H1 (cell line): ENCODE results near the gene GRK5. TPM values are rescaled to one million over a fixed set of nuclear protein-coding genes. Genes with fewer than 3 reads are reported as not detected.

Experiments used
- CTCF ChIA-PET: fragments of 300-600 bp; sonication (Branson Sonifier 250); formaldehyde crosslinking; loops from one replicate; lab custom pipeline; 2021; ENCODE audit not compliant: partially characterized antibody; lab: Charles Lee
- POLR2A ChIA-PET: fragments of 300-600 bp; sonication (Branson Sonifier 250); formaldehyde crosslinking; loops from one replicate; lab custom pipeline; 2021; ENCODE audit warnings: inconsistent platforms; ENCODE audit not compliant: partially characterized antibody; lab: Charles Lee
- DNase-seq, 2 experiments: peaks; one replicate each; pipeline versions ENCODE4 v3.0.0 to v3.0.0-alpha.2; 2010 to 2022; ENCODE audit warnings: low spot score in 2 of 2, low read depth in 1 of 2, mixed read lengths in 1 of 2
- FAIRE-seq: peaks from 2 replicates; lab custom pipeline; 2011; peaks lifted over from hg19 to GRCh38; lab: Jason Lieb, UNC
- H2AFZ ChIP-seq: 2 replicates; pipeline ENCODE4 v1.8.1; 2012; ENCODE audit warnings: low read length, inconsistent platforms
- H2AK5ac ChIP-seq: 2 replicates; pipeline ENCODE4 v1.6.1; 2013; ENCODE audit warnings: low read depth, low read length
- H2BK120ac ChIP-seq: replicated peaks from 2 replicates; pipeline ENCODE3; 2013; ENCODE audit warnings: low read depth, low read length, inconsistent platforms
- H2BK12ac ChIP-seq: 2 replicates; pipeline ENCODE4 v1.6.1; 2013; ENCODE audit warnings: low read depth, low read length
- H2BK15ac ChIP-seq: 2 replicates; pipeline ENCODE4 v1.6.1; 2013; ENCODE audit warnings: low read length
- H2BK20ac ChIP-seq: 2 replicates; pipeline ENCODE4 v1.6.1; 2013; ENCODE audit warnings: low read length
- H2BK5ac ChIP-seq: 2 replicates; pipeline ENCODE4 v1.6.1; 2013; ENCODE audit warnings: low read depth, low read length
- H3K14ac ChIP-seq: 2 replicates; pipeline ENCODE4 v1.6.1; 2013; ENCODE audit warnings: inconsistent platforms; ENCODE audit not compliant: insufficient read length
- H3K18ac ChIP-seq: 2 replicates; pipeline ENCODE4 v1.6.1; 2013; ENCODE audit warnings: low read length; ENCODE audit errors: extremely low read depth
- H3K23ac ChIP-seq: 2 replicates; pipeline ENCODE4 v1.6.1; 2013; ENCODE audit warnings: inconsistent platforms; ENCODE audit not compliant: insufficient read length
- H3K23me2 ChIP-seq: 2 replicates; pipeline ENCODE4 v1.6.1; 2013; ENCODE audit warnings: low read depth, low read length
- H3K27ac ChIP-seq: 2 replicates; pipeline ENCODE4 v1.6.1; 2011; ENCODE audit warnings: low read depth, low read length, inconsistent platforms
- H3K27me3 ChIP-seq, 4 experiments: replicated peaks in 1 of 4; 1 replicate in 1 of 4; 2 replicates in 3 of 4; pipeline versions ENCODE4 v1.6.1 to v1.8.1; 2011 to 2013; ENCODE audit warnings: low read length in 3 of 4, mild to moderate bottlenecking in 3 of 4, inconsistent platforms in 2 of 4, mixed read lengths in 2 of 4, moderate library complexity in 1 of 4; ENCODE audit not compliant: control insufficient read depth in 3 of 4, insufficient read depth in 3 of 4; ENCODE audit errors: extremely low read depth in 1 of 4
- H3K36me3 ChIP-seq, 4 experiments: 2 replicates each; pipeline versions ENCODE4 v1.6.1 to v1.8.1; 2011 to 2013; ENCODE audit warnings: mild to moderate bottlenecking in 4 of 4, low read length in 3 of 4, moderate library complexity in 2 of 4, control low read depth in 1 of 4, inconsistent platforms in 1 of 4; ENCODE audit not compliant: insufficient read depth in 4 of 4, control insufficient read depth in 2 of 4
- H3K4ac ChIP-seq: replicated peaks from 2 replicates; pipeline ENCODE3; 2013; ENCODE audit warnings: low read length, low read depth, mixed read lengths, inconsistent platforms; ENCODE audit not compliant: insufficient read length
- H3K4me1 ChIP-seq, 4 experiments: replicated peaks in 1 of 4; 1 replicate in 1 of 4; 2 replicates in 3 of 4; pipeline versions ENCODE4 v1.6.1 to v1.8.1; 2011 to 2013; ENCODE audit warnings: low read length in 3 of 4, inconsistent platforms in 2 of 4, mixed read lengths in 1 of 4; ENCODE audit not compliant: insufficient read depth in 4 of 4, control insufficient read depth in 3 of 4
- H3K4me2 ChIP-seq, 2 experiments: 2 replicates each; pipeline versions ENCODE4 v1.6.1 to v1.8.1; 2011 to 2013; ENCODE audit warnings: low read depth in 2 of 2, low read length in 2 of 2, control low read depth in 1 of 2, inconsistent platforms in 1 of 2, mild to moderate bottlenecking in 1 of 2; ENCODE audit not compliant: insufficient read depth in 1 of 2
- H3K4me3 ChIP-seq, 4 experiments: fragments of 200-600, 300-600 bp in 1 of 4; sonication (generic), shearing (Covaris generic), sonication (Bioruptor Twin) in 1 of 4; 2 replicates each; pipeline versions ENCODE4 v1.5.1 to v1.8.1; 2011 to 2016; ENCODE audit warnings: low read length in 4 of 4, low read depth in 3 of 4, control low read depth in 2 of 4, inconsistent platforms in 2 of 4, mild to moderate bottlenecking in 2 of 4, mixed read lengths in 1 of 4, moderate library complexity in 1 of 4; ENCODE audit not compliant: insufficient read depth in 2 of 4; ENCODE audit errors: extremely low read depth in 1 of 4
- H3K56ac ChIP-seq: replicated peaks from 2 replicates; pipeline ENCODE3; 2013; ENCODE audit warnings: low read depth, mild to moderate bottlenecking, mixed read lengths, low read length, inconsistent platforms; ENCODE audit not compliant: insufficient read length
- H3K79me1 ChIP-seq: 2 replicates; pipeline ENCODE4 v1.6.1; 2013; ENCODE audit warnings: low read depth, low read length, control low read depth
- H3K79me2 ChIP-seq, 2 experiments: 2 replicates each; pipeline versions ENCODE4 v1.6.1 to v1.8.1; 2012 to 2013; ENCODE audit warnings: low read length in 2 of 2, mild to moderate bottlenecking in 2 of 2, inconsistent platforms in 1 of 2; ENCODE audit not compliant: insufficient read depth in 2 of 2, control insufficient read depth in 1 of 2
- H3K9ac ChIP-seq, 4 experiments: replicated peaks in 1 of 4; 1 replicate in 1 of 4; 2 replicates in 3 of 4; pipeline versions ENCODE4 v1.6.1 to v1.8.1; 2011 to 2013; ENCODE audit warnings: low read depth in 3 of 4, low read length in 3 of 4, control low read depth in 2 of 4, mild to moderate bottlenecking in 2 of 4, moderate library complexity in 2 of 4, inconsistent platforms in 1 of 4; ENCODE audit errors: extremely low read depth in 1 of 4
- H3K9me3 ChIP-seq, 2 experiments: 2 replicates each; pipeline versions ENCODE4 v1.6.1 to v1.8.1; 2012 to 2013; ENCODE audit warnings: mild to moderate bottlenecking in 2 of 2, moderate library complexity in 2 of 2, control low read depth in 1 of 2, inconsistent platforms in 1 of 2, low read depth in 1 of 2, low read length in 1 of 2, mixed read lengths in 1 of 2; ENCODE audit not compliant: insufficient read depth in 2 of 2
- H4K20me1 ChIP-seq, 2 experiments: replicated peaks in 1 of 2; 2 replicates each; pipeline versions ENCODE3 to v1.8.1; 2011 to 2013; ENCODE audit warnings: inconsistent platforms in 2 of 2, low read length in 2 of 2, mild to moderate bottlenecking in 1 of 2; ENCODE audit not compliant: insufficient read depth in 2 of 2, control insufficient read depth in 1 of 2
- H4K5ac ChIP-seq: 2 replicates; pipeline ENCODE4 v1.6.1; 2013; ENCODE audit warnings: low read length, low read depth, mixed read lengths, inconsistent platforms; ENCODE audit not compliant: insufficient read length
- H4K8ac ChIP-seq: 2 replicates; pipeline ENCODE4 v1.8.0; 2013; ENCODE audit warnings: mild to moderate bottlenecking, moderate library complexity, low read length, inconsistent platforms; ENCODE audit not compliant: insufficient read depth; ENCODE audit errors: extremely low read depth
- H4K91ac ChIP-seq: replicated peaks from 2 replicates; pipeline ENCODE3; 2013; ENCODE audit warnings: low read length, mixed read lengths, inconsistent platforms; ENCODE audit not compliant: insufficient read length
- ATF3 ChIP-seq: IDR thresholded peaks from 2 replicates; pipeline ENCODE4 v1.6.1; 2011; ENCODE audit warnings: low read depth, mild to moderate bottlenecking, low read length; ENCODE audit not compliant: insufficient read depth
- BACH1 ChIP-seq: IDR thresholded peaks from 2 replicates; pipeline ENCODE4 v1.6.1; 2012; ENCODE audit warnings: low read length, improper control_type of control experiment
- GTF2F1 ChIP-seq: IDR thresholded peaks from 2 replicates; pipeline ENCODE4 v1.6.1; 2012; ENCODE audit warnings: low read depth, low read length, improper control_type of control experiment, borderline replicate concordance
- POU5F1 ChIP-seq: IDR thresholded peaks from 2 replicates; pipeline ENCODE4 v1.6.1; 2011; ENCODE audit warnings: low read depth, mild to moderate bottlenecking, low read length, moderate library complexity
- RAD21 ChIP-seq, 2 experiments: IDR thresholded peaks in 1 of 2; conservative IDR thresholded peaks in 1 of 2; 2 replicates each; pipeline ENCODE4 v1.6.1; 2011; ENCODE audit warnings: low read depth in 2 of 2, low read length in 2 of 2, improper control_type of control experiment in 1 of 2, inconsistent platforms in 1 of 2, mild to moderate bottlenecking in 1 of 2, moderate library complexity in 1 of 2
- RNF2 ChIP-seq: fragments of 200-900, 300-1000 bp; sonication (generic); IDR thresholded peaks from 2 replicates; pipeline ENCODE4 v1.7.1; 2016; ENCODE audit warnings: borderline replicate concordance, low read depth, mild to moderate bottlenecking, antibody characterized with exemption, low read length; ENCODE audit not compliant: poor library complexity, severe bottlenecking; ENCODE audit errors: missing control alignments
- SUZ12 ChIP-seq: fragments of 200-600 bp; sonication (generic); IDR thresholded peaks from 2 replicates; pipeline ENCODE4 v1.6.1; 2012; ENCODE audit warnings: mild to moderate bottlenecking, inconsistent platforms, low read length, moderate library complexity, mixed read lengths
- TCF12 ChIP-seq: IDR thresholded peaks from 2 replicates; pipeline ENCODE4 v1.6.1; 2011; ENCODE audit warnings: low read depth, mild to moderate bottlenecking, low read length
- USF2 ChIP-seq: IDR thresholded peaks from 2 replicates; pipeline ENCODE4 v1.6.1; 2011; ENCODE audit warnings: low read length, improper control_type of control experiment
- ZNF274 ChIP-seq: IDR thresholded peaks from 2 replicates; pipeline ENCODE4 v1.7.0; 2012; ENCODE audit warnings: low read length, borderline replicate concordance; ENCODE audit errors: extremely low read depth
- WGBS, 2 experiments: shearing (Covaris generic) in 1 of 2; methylation state at CpG; one replicate each; pipeline versions ENCODE4 v1.1.6 to v1.1.7; 2013 to 2015; ENCODE audit warnings: low lambda C conversion rate in 2 of 2, mixed read lengths in 2 of 2, inconsistent platforms in 1 of 2, low coverage in 1 of 2, missing lambda C conversion rate in 1 of 2; ENCODE audit not compliant: insufficient replicate concordance in 2 of 2, insufficient coverage in 1 of 2, insufficient read length in 1 of 2; ENCODE audit errors: extremely low coverage in 1 of 2, missing lambda C conversion rate in 1 of 2; 5-methylcytosine and 5-hydroxymethylcytosine counted together
- polyA plus RNA-seq, 7 experiments: library from polyadenylated mRNA; depleted of rRNA in 3 of 7; stranded (reverse) in 5 of 7; unstranded in 2 of 7; fragments of >200 nt in 5 of 7; fragments of 200-250 nt in 2 of 7; gene quantifications; 1 replicate in 5 of 7; 2 replicates in 1 of 7; 4 replicates in 1 of 7; pipeline versions ENCODE4 v1.2.1 to v1.2.3, GENCODE V29; 2011 to 2013; ENCODE audit warnings: missing spikeins in 2 of 7, mixed read lengths in 2 of 7
- total RNA-seq: library from RNA; stranded (reverse); fragmentation: NEBNext Ultra II Directional; extraction: Animal tissue kit (Norgen Biotek cat#: 25700); gene quantifications from 2 replicates; pipeline ENCODE4 v1.2.1, GENCODE V29; 2021

GRK5 gene
- total and polyA plus RNA-seq, 2 of the 8 experiments (the other 6 are each of a cell fraction or from before 2014, with no cell fraction given): 0.54 to 2.5 TPM

GRCh38 chr10:119339109-119339508 lies 131.7 kb downstream of the GRK5 start:
- H3K18ac ChIP-seq: no peak overlapping the region
- H3K79me2 ChIP-seq: no peaks in the 10 kb centered on the region
- H3K4me1 ChIP-seq: peaks cover 0 to 2% (median 0%) of the 10 kb centered on the region in 4 experiments; a peak in 2 of 7 replicates
- no peak overlapping the region for H2BK20ac ChIP-seq
- no peak overlapping the region for H2BK5ac ChIP-seq
- H4K8ac ChIP-seq: no peak overlapping the region
- no peak overlapping the region for H4K5ac ChIP-seq
- H4K91ac ChIP-seq: no peak overlapping the region
- no peaks in the 10 kb centered on the region for H3K9me3 ChIP-seq
- H3K4ac ChIP-seq: no peak overlapping the region
- peaks cover 0 to 3% of the 10 kb centered on the region in 2 experiments for H4K20me1 ChIP-seq
- POLR2A ChIA-PET: no interaction called here
- no peak overlapping the region for H2BK15ac ChIP-seq
- H2AK5ac ChIP-seq: no peak overlapping the region
- no peak overlapping the region for H2BK120ac ChIP-seq
- no peak overlapping the region for H2AFZ ChIP-seq
- no peak overlapping the region for H3K56ac ChIP-seq
- no peak overlapping the region for H3K4me3 ChIP-seq
- H3K79me1 ChIP-seq: no peaks in the 10 kb centered on the region
- H3K4me2 ChIP-seq: no peak overlapping the region
- FAIRE-seq (no peak), DNase-seq (no peak)
- no peak overlapping the region for H3K27ac ChIP-seq
- WGBS, 2 experiments: 91% methylated on average over 9 of the region's 9 CpGs; no CpG with 5 or more reads in 1 of the 2 experiments
- CTCF ChIA-PET: interaction anchor here (0.6 to 2.0 kb wide), 10 partner anchors 13 to 140 kb away, joined by 3 to 6 read pairs (median 3); partner anchors contain the start of gene GRK5
- H3K23me2 ChIP-seq: no peaks in the 10 kb centered on the region
- H3K27me3 ChIP-seq: no peaks in the 10 kb centered on the region
- H3K14ac ChIP-seq: no peak overlapping the region
- no peak overlapping the region for H2BK12ac ChIP-seq
- H3K23ac ChIP-seq: no peak overlapping the region
- H3K36me3 ChIP-seq: no peaks in the 10 kb centered on the region
- no peak overlapping the region for H3K9ac ChIP-seq
- TF ChIP-seq POU5F1 (no peak), TCF12 (no peak), RNF2 (no peak), GTF2F1 (no peak), BACH1 (no peak), ATF3 (no peak), USF2 (no peak), SUZ12 (no peak), RAD21 (IDR thresholded peaks at IDR 0.05 in 1 of 2, conservative IDR thresholded peaks at IDR 0.05 in 1 of 2; ENCODE audit: low read depth in 2 of 2, low read length in 2 of 2) (no peak), ZNF274 (no peak)
